GM18519 (cell line): ENCODE results near the gene S1PR4.
"Not testable (repeated sequence)": the region's sequence is repeated elsewhere in the genome, so short reads cannot be mapped to it uniquely, and the experiment has no call there.

Source experiments
- ATAC-seq: cut with Tn5 transposase; IDR thresholded peaks from one replicate; pipeline ENCODE4 v1.9.1; 2021; ENCODE audit warnings: mild to moderate bottlenecking, moderate library complexity; ENCODE audit not compliant: unreplicated experiment, low FRiP score

The S1PR4 gene

DNA sequence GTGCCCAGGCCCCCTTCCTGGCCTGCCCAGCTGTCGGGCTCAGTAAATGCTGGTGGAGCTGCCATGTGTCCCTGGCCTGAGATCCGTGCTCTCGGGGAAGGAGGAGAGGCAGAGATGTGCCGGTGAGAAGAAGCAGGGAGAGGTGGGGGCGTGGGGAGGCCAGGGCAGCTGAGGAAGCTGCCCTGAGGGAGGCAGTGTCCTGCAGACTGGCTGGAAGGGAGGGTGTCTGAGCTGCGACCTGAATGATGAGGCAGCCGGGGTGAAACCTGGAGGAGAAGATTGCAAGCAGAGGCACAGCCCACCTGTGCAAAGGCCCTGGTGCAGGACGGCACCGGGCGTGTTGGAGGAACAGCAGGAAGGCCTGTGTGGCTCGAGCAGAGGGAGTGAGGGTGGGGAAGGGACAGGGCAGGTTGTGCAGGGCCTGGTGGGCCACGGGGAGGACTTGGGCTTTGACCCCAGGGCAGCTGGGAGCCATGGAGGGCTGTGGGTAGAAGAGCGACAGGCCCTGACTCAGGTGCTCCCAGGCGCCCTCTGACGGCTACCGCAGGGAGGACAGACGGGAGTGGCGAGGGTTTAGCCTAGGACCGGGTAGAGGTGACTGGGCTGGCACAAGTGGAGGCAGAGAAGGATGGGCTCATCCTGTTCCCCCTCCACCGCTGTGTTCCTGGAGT, 31.9 kb downstream of the S1PR4 start:
- ATAC-seq: no peak

DNA sequence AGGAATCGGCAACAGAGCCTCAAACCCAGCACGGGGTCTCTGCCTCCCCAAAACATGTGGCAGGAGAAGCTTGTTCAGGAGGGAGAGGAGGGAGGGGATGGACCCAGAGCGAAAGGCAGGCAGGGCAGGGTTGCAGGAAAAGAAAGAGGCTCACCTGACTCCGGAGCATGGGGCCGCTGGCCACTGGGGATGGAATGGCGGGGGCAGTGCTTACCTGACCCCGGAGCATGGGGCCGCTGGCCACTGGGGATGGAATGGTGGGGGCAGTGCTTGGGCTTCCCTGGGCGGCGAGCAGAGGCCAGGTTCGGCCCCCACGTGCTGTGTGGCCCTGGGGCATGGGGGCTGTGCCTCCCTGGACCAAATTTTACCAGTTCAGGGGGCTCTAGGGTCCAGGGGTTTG, 32.6 kb downstream of the S1PR4 start:
- no peak for ATAC-seq

- no peak for ATAC-seq
Measured at GRCh38 chr19:3213159-3213558, 34.6 kb downstream of the S1PR4 start.

GRCh38 chr19:3216874-3217273, 38.3 kb downstream of the S1PR4 start:
- ATAC-seq: no peak

- ATAC-seq: no peak
Measured at GRCh38 chr19:3220576-3220975, 42.0 kb downstream of the S1PR4 start.

GRCh38 chr19:3221576-3221975, 43.0 kb downstream of the S1PR4 start:
- ATAC-seq: not testable (repeated sequence)

DNA sequence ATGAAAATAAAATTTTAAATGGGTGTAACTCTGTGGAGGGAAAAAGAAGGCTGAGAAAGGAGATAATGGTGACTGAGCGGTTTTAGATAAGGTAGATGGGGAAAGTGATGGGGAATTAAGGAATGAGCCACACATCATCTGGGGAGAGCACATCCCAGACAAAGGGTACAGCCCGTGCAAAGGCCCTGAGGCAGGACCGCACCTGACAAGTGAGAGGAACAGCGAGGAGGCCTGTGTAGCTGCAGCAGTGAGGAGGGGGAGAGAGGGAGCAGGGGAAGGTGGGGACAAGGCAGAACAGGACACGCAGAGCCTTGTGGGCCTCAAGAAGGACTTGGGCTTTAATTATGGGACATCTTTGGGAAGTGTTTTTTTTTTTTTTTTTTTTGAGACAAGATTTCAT, 44.1 kb downstream of the S1PR4 start:
- no peak for ATAC-seq

- ATAC-seq: no peak
Measured at GRCh38 chr19:3224346-3225168, 46.0 kb downstream of the S1PR4 start, which contains the start of gene CELF5. TSS of gene CELF5 (plus strand) at chr19:3224661. CDS start at chr19:3224740, 79 bp downstream.

GRCh38 chr19:3225169-3225485, 46.6 kb downstream of the S1PR4 start:
- no peak for ATAC-seq

DNA sequence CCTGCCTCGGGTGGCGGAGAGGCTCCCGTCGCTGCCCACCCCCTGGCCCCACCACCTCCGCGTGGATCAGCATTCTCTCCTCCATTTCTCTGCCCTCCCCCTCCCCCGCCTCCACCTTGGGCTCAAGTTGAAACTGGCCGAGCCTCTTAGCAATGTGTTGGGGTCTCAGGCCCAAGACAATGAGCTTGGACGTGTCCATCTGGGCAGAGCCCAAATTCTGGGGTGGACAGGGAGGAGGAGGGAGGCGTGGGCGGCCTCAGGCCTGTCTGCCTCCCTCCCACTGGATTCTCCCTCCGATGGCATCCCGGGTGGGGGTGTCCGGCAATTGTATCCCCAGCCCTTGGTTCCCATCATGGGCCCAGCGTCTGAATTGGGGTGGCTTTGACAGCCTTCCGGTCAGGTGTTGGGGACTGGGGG, 47.1 kb downstream of the S1PR4 start:
- ATAC-seq: no peak

DNA sequence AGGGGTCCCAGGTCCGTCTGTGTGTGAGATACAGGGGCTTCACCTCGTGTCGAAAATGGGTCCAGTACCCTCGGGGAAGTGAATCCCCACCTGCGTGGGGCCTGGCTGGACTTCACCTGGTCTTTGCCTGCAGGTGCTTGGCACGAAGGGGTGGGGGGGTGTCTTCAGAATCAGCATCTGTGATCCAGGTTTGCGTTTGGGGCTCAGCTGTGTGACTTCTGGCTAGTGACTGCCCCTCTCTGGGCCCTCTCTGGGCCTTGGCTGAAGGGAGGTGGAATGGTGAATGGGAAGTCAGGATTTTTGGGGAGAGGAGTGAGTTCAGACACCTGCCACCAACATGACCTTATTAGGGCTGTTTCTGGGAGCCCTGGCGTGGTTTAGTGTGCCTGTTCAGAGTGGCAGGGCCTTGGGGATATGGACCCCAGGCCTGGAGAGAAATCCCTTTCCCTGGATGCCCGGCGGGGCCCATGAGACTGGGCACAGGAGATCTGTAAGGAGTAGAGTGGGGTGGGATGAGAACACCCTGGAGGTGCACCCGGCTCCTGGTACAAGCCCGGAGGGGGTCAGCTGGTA, 48.6 kb downstream of the S1PR4 start:
- ATAC-seq: no peak

- ATAC-seq: no peak
Measured at GRCh38 chr19:3229346-3229743, 50.8 kb downstream of the S1PR4 start.
